NK-92 treated with Interleukin-12 subunit alpha and Interleukin-12 subunit beta, amount 100 ng/mL, for 24 hours (cell line): ENCODE data around the gene RNF151.

Experiments
- DNase-seq: peaks from one replicate; lab custom pipeline; 2025; lab: John Stamatoyannopoulos, UW

The RNF151 gene

DNA sequence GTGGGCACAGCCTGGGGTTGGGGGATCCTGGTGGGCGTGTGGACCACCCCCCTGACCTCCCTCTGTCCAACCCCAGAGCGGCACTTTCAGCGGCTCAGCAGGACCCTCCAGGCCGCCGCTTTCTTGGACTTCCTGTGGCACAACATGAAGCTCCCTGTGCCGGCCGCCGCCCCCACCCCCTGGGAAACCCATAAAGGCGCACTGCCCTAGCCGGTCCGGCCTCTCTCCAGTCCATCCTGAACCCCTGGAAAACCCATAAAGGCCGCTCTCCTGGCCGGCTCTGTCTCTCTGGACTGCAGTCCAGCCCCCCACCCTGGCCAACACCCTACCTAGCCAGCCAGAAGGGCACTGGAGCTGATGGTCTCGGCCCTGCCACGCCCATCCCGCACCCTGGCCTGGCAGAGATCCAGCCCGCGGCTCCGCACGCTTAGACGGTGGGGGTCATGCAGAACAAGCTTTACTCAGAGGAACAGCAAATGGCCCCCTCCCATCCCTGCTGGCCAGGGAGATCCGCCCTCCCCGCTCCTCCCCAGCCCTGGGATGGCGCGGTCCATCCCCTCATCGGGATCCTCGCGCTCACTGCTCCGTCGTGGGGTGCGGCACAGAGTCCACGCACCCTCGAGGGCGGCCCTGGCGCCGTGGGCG is 11.9 kb downstream of the RNF151 start:
- no peak for DNase-seq

DNA sequence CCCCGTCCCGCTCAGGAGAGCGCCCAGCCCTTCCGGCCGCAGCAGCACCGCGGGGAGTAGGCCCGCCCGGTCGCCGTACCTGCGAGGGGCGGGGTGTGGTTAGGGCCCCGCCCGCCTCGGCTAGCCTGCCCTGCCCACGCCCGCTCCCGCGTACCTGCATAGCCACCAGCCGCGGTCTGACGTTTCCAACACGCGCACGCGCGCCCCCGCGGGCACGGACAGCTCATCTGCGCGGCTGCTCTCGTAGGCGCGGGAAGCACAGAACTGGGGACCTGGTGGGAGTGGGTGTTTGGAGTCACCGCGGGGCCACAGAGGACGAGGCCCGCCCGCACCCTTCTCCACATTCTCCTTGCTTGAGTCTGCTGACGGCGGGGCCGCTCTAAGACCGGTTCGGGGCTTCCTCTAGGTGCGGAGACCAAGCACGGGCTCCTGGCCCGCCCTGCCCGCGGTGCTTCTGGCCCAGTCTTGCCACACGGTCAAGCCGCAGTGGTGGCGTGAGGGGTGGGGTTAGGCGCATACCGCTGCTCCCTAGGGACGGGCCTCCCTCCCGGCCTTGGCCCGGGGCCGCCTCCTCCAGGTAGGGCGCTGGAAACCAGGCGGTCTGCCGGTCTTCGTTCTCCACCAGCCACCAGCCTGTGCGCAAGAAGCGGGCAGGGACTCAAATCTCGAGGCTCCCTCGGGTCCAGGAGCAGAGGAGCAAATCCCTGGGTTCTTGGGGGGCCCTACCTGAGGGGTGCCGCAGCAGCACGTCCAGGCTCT is 12.8 kb downstream of the RNF151 start:
- no peak for DNase-seq

DNA sequence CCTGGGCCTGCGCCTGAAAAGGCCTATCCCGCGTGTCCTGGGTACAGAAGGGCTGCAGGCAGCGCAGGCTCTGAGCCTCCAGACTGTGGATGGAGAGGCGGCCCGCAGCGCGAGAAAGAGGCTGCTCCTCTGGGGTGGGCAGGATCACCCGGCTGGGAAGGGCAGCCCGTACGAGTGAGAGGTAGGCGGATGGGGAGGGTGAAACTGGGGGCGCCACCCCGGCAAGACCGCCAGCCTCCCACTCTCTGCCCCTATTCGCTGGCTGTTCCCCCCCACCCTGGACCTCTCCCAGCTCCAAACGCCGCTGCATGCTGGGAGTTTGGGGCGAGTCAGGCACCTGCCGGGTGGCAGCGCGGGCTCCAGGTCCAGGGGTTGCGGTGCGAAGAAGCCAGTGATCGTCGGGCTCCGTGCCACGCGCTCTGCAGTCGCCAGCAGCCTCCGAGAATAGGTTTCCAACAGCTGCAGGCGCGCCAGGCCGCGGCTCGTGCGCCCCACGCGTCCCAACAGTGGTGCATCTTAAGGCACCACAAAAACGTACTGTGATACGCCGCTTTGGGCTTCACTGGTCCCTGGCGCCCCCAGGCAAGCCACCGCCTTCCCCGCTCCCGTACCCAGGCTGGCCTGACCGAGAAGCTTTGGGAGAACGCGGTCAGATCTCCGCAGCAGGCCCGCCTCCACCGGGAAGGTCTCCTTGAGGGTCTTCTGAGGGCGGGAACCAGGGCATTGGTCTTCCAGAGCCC is 13.5 kb downstream of the RNF151 start:
- no peak for DNase-seq

DNA sequence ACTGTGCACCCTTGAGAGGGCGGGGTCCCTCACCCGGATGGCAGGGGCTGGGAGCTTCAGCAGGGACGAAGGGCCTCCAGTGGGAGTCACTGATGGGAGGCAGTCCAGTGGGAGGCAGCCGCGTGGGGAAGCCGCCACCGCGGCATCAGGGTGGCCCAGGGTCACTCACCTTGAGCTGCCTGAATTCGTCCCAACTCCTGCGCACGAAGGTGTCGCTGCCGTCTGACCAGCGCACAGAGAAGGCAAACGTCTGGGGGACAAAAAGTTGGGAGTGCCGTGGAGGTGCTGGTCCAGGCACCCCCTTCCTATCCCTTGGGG is 14.1 kb downstream of the RNF151 start:
- DNase-seq = no peak

DNA sequence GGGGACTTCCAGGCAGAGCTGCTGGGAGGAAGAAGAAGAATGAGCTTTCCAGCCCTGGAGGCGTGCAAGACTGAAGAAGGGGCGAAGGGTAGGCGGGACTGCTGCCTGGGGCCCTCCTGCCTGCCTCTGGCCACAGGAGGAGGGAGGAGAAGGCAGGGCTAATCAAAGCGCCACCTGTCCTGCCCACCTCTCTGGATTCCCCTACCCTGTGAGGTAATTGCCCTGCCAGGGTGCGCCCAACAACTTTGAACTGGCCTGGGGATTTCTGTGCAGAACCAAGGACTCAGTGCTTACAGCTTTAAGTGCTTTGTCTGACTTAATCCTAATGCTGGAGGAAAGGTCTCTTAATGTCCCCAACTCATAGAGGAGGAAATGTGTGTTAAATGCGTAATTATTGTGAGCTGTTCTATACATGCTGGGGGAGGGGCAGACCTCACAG is 14.8 kb downstream of the RNF151 start, which contains the start of gene NOXO1:
TSS of gene NOXO1 (minus strand) at position 72 of the 439 bp plus-strand sequence. CDS start 290 bp downstream, outside the sequence.
- DNase-seq = no peak

DNA sequence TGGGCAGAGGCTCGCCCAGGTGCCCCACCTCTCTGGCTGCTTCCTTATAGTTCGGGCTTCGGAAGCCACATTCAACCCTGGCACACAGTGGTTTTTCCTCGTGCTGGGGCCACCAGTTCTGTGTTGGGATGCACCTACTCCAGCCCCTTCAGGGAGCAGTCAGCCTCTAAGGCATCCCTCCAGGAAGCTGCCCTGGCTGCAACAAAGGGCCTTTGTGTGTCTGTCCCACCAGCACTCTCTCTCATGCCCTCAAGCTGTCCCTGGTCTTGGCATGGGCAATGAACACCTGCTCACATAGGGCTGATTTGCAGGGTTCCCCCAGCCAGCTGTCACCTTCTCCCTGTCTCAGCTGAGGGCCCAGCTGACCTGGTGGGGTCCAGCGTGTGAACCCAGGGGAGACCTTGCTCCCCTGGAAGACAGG is 15.4 kb downstream of the RNF151 start:
- DNase-seq = no peak

DNA sequence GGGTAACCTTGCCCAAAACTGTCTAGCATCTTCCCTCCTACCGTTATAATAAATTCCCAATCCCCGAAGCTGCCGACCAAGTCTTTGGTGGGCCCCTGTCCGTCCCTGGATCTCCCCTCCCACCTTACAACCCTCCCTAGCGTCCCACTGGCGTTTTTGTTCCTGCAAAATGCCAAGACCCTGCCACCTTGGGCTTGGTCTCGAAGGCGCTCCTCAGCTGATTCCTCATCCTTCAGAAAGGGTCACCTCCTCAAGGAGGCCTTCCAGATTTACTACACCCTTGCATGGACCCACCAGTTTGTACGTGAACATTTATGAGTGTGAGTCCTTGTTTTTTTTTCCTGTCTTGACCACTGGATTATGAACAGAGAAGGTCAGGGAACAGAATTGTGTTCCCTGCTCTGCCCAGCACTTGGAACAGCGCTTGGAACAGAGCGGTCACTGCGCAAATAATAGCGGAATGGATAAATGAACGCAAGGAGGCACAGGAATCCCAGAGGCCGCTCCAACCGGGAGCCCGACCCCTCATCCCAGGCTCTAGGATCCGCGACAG is 16.4 kb downstream of the RNF151 start:
- no peak for DNase-seq

DNA sequence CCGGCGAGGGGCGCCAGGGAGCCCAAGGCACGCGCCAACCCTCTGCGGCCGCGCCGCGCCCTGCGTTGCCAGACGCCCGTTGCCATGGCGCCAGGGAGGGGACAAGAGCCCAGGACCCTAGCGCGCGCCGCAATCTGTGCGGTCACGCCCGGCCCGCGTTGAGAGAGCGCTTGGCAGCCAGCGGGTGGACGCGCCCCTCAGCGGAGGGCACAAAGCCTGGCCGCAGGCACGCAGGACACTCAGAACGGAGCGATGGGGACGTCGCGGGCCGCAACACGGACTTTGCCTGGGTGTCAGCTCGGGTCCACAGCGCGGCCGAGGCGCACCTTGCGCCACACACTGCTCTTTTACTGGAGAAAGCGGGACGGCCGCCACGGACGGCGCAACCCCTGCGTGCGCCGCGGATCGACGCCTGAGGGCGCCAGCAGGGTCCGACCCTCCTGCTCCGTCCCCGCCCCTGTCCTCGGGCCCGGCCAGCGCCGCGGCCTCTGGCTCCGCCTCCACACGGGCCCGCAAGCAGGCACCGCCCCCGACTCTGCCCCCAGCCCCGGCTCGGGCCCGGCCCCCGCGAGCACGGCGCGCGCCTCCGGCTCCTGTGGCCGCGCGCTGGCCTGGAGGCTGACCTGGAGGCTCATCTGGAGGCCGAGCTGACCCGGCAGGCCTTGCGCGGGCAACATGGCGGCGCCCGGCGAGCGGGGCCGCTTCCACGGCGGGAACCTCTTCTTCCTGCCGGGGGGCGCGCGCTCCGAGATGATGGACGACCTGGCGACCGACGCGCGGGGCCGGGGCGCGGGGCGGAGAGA is 17.1 kb downstream of the RNF151 start, which contains the start of gene GFER:
TSS of gene GFER (plus strand) at position 650 of the 803 bp plus-strand sequence. CDS start at position 676, 26 bp downstream.
- DNase-seq = peak; percentile 72

DNA sequence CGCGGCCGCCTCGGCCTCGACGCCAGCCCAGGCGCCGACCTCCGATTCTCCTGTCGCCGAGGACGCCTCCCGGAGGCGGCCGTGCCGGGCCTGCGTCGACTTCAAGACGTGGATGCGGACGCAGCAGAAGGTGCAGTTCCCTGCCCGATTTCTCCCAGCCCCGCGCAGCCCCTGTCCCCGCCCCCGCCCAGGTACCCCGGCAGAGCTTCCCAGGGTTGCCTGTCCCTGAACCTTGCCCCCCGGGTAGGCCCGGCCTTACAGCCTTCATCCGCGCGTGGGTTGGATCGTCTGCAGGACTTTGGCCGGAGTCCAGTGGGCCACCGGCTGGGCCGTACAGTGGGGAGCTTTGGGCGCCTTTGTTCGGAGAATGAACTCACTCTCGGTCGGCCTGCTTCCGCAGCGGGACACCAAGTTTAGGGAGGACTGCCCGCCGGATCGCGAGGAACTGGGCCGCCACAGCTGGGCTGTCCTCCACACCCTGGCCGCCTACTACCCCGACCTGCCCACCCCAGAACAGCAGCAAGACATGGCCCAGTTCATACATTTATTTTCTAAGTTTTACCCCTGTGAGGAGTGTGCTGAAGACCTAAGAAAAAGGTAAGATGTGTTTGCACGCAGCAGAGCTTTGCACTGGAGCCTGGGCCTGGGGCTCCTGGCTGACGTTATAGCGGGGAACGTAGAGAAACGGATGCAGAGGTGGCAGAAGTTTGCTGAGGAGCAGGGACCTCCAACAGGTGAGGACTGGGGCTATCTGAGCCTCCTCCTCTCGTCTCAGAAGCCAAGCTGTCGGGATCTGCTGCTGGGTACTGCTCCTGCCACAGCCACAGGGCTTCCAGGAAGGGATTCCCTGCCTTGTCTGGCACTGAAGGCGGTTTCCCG is 17.9 kb downstream of the RNF151 start:
- DNase-seq = no peak

DNA sequence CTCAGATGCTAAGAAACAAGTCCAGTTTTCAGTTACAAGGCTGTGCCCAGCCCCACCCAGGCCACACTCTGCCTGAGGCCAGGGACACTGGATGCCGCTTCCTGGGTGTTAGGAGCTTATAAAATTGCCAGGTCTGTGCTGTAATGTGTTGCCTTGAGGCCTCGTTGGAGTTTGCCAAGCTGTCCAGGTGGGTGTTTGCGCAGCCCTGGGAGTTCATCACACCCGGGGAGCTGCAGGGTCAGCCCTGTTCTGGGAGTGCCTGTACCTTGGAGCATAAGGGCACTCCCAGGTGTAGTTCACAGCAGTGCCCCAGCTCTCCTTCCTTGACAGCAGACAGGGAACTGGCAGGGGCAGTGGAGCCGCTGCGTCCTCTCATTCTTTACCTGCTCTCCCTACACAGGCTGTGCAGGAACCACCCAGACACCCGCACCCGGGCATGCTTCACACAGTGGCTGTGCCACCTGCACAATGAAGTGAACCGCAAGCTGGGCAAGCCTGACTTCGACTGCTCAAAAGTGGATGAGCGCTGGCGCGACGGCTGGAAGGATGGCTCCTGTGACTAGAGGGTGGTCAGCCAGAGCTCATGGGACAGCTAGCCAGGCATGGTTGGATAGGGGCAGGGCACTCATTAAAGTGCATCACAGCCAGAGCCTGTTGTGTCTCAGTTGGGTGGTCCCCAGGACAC is 19.0 kb downstream of the RNF151 start:
- DNase-seq = no peak

DNA sequence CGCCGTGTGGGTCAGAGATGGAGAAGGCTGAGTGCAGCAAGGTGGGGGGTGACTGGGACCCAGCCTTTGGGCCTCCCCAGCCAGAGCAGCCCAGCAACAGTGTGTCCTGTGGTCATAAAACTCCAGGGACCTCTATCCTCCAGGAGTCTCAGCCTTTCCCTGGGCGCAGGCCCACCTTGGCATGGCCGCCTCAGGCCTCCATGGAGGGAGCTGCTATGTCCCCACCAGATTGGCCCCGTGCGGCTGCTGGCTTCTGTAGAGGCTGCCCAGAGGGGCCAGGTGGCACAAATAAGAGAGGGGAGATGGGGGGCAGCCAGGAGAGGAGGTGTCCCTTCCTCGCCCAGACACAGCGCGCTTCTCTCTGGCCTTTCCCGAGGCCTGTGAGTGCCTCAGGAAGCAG is 20.5 kb downstream of the RNF151 start:
- no peak for DNase-seq

DNA sequence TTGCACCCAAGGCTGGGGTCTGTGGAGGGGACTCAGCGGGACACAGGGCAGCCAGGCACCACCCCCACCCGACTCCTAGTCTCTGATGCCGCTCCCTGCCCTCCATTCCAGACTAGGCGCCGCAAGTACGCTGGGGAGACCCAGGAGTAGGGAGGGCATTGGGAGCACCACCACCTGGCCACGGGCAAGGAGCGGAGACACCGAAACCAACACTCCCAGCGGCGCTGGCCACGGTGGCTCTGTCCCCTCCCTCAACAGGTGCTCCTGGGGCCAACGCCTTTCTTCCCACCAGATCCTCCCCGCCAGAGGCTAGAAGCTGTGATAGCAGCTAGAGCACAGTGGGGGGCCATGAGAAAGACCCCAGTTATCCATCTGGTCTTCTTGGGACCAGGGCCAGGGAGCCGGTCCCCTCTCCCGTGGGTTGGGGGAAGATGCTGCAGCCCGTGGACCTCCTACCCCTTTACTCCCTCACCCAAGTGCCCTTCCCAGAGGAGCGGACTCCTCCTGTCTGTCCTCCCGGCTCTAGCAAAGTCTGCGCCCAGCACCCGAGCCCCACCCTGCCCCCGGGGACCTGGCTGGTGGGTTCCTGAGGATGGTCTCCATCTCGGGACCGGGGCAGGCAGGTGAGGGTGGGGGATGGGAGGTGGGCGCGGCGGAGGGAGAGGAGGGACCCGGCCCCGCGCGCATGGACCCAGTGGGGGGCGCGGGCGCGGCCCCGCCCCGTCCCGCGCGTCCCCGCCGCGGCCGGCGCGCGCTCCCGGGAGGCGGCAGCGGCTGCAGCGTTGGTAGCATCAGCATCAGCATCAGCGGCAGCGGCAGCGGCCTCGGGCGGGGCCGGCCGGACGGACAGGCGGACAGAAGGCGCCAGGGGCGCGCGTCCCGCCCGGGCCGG is 22.8 kb downstream of the RNF151 start, which contains the start of gene SYNGR3:
TSS of gene SYNGR3 (plus strand) at position 762 of the 892 bp plus-strand sequence. CDS start 133 bp downstream, outside the sequence.
- DNase-seq = no peak

DNA sequence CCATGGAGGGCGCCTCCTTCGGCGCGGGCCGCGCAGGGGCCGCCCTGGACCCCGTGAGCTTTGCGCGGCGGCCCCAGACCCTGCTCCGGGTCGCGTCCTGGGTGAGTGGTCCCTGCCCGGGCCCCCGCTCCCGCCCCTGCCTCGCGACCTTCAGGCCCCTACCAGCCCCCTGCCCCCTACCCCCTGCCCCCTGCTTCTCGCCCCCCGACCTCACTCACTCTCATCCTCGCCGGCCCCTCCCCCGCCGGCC is 23.4 kb downstream of the RNF151 start:
- DNase-seq = no peak

DNA sequence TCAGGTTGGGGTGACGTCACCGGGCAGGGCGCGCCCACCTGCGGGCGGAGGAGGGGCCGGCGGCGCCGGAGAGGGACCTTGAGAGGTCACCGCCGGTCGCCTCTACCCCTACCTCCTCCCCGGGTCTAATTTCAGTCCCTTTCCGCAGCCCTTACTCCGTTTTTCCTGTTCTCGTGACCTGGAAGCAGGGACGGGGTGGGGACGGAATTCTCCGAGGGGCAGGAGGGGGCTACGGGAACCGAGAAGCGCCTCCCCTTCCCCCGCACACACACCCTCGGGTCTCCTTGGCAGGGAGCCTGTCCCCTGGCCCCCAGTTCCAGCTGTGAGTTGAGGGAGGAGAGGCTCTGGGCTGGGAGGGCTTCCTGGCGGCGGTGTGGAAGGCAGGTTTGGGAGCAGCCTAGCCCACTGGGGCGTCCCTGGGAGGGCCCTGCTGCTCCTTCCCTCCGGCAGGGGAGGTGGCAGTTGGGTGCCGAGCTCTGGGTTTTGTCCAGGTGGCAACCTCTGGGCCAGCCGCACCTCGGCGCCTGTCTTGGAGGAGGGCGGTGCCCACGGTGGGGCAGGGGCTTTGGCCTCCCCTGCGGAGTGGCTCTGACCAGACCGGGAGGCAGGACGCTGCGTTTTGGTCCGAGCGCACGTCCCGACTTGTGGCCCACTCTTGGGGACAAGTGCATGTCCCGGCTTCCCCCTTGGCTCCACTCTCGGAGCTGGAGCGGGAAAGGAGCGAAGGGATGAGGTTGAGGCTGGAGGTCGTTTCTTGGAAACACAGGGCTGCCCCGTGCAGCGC is 23.9 kb downstream of the RNF151 start:
- no peak for DNase-seq

DNA sequence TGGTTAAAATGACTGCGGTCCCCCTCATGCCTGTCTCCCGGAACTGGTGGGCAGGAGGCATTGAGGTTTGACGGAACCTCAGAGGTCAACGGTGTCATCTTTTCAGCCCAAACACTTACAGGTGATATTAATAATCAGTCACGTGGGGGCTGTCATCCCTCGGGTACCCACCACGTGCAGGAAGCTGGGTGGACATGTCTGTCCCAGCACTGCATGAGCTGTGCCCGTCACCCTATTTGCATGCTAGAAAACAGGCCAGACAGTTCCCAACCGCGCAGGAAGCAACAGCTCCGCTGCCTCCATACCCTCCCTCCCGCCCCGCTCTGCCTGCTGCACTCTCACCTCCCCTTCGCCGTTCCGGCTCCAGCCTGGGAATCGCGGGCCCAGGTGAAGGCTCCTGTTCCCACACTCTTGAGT is 24.5 kb downstream of the RNF151 start:
- DNase-seq = no peak

DNA sequence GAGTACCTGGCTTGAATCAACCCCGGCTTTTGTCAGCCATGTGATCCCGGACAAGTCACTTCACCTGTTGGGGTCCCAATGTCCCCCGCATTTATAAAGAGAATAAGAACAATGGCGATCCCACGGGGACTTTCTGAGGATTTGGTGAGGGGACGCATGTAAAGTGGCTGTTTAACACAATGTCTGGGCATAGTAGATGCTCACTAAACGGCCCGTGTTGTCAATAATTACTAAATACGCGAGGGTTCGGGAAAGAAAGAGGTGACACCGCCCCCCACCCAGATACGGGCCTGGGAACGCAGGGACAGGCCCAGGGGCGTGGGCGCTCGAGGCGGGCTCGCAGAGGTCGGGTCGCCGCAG is 24.9 kb downstream of the RNF151 start:
- no peak for DNase-seq

DNA sequence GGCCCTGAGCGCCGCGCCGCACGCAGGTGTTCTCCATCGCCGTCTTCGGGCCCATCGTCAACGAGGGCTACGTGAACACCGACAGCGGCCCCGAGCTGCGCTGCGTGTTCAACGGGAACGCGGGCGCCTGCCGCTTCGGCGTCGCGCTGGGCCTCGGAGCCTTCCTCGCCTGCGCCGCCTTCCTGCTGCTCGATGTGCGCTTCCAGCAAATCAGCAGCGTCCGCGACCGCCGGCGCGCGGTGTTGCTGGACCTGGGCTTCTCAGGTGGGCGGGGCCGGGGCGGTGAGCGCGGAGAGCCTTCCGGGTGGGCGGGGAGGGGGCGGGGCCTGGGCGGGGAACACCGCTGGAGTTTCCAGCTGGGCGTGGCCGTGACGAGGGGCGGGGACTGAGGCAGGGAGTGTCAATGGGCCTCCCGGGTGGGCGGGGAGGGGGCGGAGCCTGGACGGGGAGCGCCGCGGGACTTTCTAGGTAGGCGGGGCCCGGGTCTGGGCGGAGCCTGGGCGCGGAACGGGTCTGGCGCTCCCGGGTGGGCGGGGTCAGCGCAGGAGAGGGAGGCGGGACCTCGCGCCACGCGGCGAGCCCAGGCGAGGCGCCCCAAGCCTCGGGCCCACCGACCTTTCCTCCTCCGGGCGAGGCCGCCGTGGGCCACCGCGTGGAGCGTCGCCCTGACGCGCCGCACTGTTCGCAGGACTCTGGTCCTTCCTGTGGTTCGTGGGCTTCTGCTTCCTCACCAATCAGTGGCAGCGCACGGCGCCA is 25.5 kb downstream of the RNF151 start:
- DNase-seq = no peak
